ENCODE results near the gene KRT39. TPM values are rescaled to one million over a fixed set of nuclear protein-coding genes. Genes with fewer than 3 reads are reported as not detected.

Gene KRT39
- not detected in 5 replicates for total RNA-seq (2022; extraction: Qiagen RNA extraction; ENCODE audit: low read depth)

GRCh38 chr17:40966848-40967247 is at the start of gene KRT39:
Gene KRT39, minus strand, starts transcription at chr17:40966948. Its CDS starts 92 bp downstream, at chr17:40966856.

DNA sequence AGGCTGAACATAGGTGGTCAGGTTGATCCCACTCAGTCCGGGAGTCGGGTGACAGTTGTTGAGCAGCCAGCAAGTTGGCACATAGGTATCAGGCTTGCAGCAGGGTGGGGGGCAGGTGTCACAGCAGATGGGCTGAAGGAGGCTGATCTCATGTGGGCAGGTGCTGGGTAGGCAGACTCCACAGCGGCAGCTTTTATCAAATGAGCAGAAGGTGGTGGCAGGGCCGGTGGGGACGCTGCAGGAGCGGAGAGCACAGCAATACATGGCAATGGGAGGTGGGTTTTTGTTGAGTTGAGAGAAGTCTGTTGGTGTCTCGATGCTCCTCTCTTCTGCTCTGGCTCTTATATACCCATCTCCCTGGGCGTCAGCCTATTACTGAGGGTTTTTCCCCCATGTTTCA is 42.1 kb upstream of the KRT39 start, which contains the start of gene KRTAP3-1:
TSS of gene KRTAP3-1 (minus strand) at position 318 of the 400 bp plus-strand sequence. CDS start at position 264, 54 bp downstream.

DNA sequence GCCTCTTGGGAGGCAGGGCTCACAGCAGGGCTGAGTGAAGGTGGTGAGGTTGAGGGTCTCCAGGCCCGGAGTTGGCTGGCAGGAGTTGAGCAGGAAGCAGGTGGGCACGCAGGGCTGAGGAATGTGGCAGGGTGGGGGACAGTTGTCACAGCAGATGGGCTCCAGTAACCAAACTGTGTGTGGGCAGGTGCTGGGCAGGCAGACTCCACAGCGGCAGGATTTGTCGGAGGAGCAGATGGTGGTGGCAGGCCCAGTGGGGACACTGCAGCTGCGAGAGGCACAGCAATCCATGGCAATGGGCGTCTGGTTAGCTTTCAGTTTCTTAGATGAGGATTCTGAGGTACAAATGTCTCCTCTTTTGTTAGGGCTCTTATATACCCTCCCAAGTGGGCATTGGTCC is 32.8 kb upstream of the KRT39 start, which contains the start of gene KRTAP3-2:
TSS of gene KRTAP3-2 (minus strand) at position 344 of the 400 bp plus-strand sequence. CDS start at position 291, 53 bp downstream.

DNA sequence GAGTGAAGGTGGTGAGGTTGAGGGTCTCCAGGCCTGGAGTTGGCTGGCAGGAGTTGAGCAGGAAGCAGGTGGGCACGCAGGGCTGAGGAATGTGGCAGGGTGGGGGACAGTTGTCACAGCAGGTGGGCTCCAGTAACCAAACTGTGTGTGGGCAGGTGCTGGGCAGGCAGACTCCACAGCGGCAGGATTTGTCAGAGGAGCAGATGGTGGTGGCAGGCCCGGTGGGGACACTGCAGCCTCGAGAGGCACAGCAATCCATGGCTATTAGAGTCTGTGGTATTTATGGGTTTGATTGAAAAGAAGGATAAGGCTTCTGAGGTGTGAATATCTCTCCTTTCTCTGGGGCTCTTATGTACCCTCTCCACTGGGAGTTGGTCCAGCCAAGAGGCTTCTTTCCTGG is 27.1 kb upstream of the KRT39 start, which contains the start of gene KRTAP3-3:
TSS of gene KRTAP3-3 (minus strand) at position 326 of the 400 bp plus-strand sequence. CDS start at position 259, 67 bp downstream.

GRCh38 chr17:40984226-40984625 is 17.5 kb upstream of the KRT39 start, which contains the start of gene KRT40:
Gene KRT40, minus strand, starts transcription at chr17:40984326. Its CDS starts 53 bp downstream, at chr17:40984273.

GRCh38 chr17:40937384-40937819 is 29.3 kb downstream of the KRT39 start, which contains the start of gene KRT23:
Gene KRT23, minus strand, starts transcription at chr17:40937646. Its CDS starts 1,043 bp downstream, at chr17:40936603.

Other genes with a start within 250 kb of the KRT39 start
- not detected in 5 replicates for gene KRT25, start 211.6 kb downstream of the KRT39 start, total RNA-seq (2022; extraction: Qiagen RNA extraction; ENCODE audit: low read depth)
- gene KRT26, start 194.7 kb downstream of the KRT39 start, total RNA-seq (2022; extraction: Qiagen RNA extraction; ENCODE audit: low read depth), result not detected in 5 replicates
- gene KRT27, start 184.4 kb downstream of the KRT39 start, total RNA-seq (2022; extraction: Qiagen RNA extraction; ENCODE audit: low read depth), result not detected in 5 replicates
- not detected in 5 replicates for gene KRT28, start 167.0 kb downstream of the KRT39 start, total RNA-seq (2022; extraction: Qiagen RNA extraction; ENCODE audit: low read depth)
- gene KRT10, start 144.3 kb downstream of the KRT39 start, total RNA-seq (2022; extraction: Qiagen RNA extraction; ENCODE audit: low read depth), result 80.9 to 125 TPM (median 111 TPM) in 5 replicates
- gene KRT12, start 99.7 kb downstream of the KRT39 start, total RNA-seq (2022; extraction: Qiagen RNA extraction; ENCODE audit: low read depth), result not detected in 5 replicates
- gene KRT20, start 81.7 kb downstream of the KRT39 start, total RNA-seq (2022; extraction: Qiagen RNA extraction; ENCODE audit: low read depth), result 0.29 to 0.47 TPM (median 0.32 TPM) in 5 replicates
- 0.09 to 0.18 TPM (median 0.10 TPM) in 3 of 5 replicates, not detected in the others for gene KRT23, start 29.3 kb downstream of the KRT39 start, total RNA-seq (2022; extraction: Qiagen RNA extraction; ENCODE audit: low read depth)
- gene KRT40, start 17.4 kb upstream of the KRT39 start, total RNA-seq (2022; extraction: Qiagen RNA extraction; ENCODE audit: low read depth), result not detected in 5 replicates
- gene KRTAP3-3, start 27.2 kb upstream of the KRT39 start, total RNA-seq (2022; extraction: Qiagen RNA extraction; ENCODE audit: low read depth), result not detected in 5 replicates
- 0.26 to 0.35 TPM (median 0.34 TPM) in 3 of 5 replicates, not detected in the others for gene KRTAP3-2, start 33.0 kb upstream of the KRT39 start, total RNA-seq (2022; extraction: Qiagen RNA extraction; ENCODE audit: low read depth)
- not detected in 5 replicates for gene KRTAP3-1, start 42.2 kb upstream of the KRT39 start, total RNA-seq (2022; extraction: Qiagen RNA extraction; ENCODE audit: low read depth)
- 0.08 TPM in 1 of 5 replicates, not detected in the others for gene KRTAP1-5, start 60.3 kb upstream of the KRT39 start, total RNA-seq (2022; extraction: Qiagen RNA extraction; ENCODE audit: low read depth)
- not detected in 5 replicates for gene KRTAP1-4, start 63.2 kb upstream of the KRT39 start, total RNA-seq (2022; extraction: Qiagen RNA extraction; ENCODE audit: low read depth)
- not detected in 5 replicates for gene KRTAP1-3, start 67.9 kb upstream of the KRT39 start, total RNA-seq (2022; extraction: Qiagen RNA extraction; ENCODE audit: low read depth)
- gene KRTAP1-1, start 74.5 kb upstream of the KRT39 start, total RNA-seq (2022; extraction: Qiagen RNA extraction; ENCODE audit: low read depth), result not detected in 5 replicates
- gene KRTAP2-1, start 80.4 kb upstream of the KRT39 start, total RNA-seq (2022; extraction: Qiagen RNA extraction; ENCODE audit: low read depth), result not detected in 5 replicates
- gene KRTAP2-2, start 88.3 kb upstream of the KRT39 start, total RNA-seq (2022; extraction: Qiagen RNA extraction; ENCODE audit: low read depth), result not detected in 5 replicates
- gene KRTAP2-3, start 93.2 kb upstream of the KRT39 start, total RNA-seq (2022; extraction: Qiagen RNA extraction; ENCODE audit: low read depth), result 0.12 to 0.13 TPM in 2 of 5 replicates, not detected in the others
- not detected in 5 replicates for gene KRTAP2-4, start 98.9 kb upstream of the KRT39 start, total RNA-seq (2022; extraction: Qiagen RNA extraction; ENCODE audit: low read depth)
- gene KRTAP4-7, start 117.2 kb upstream of the KRT39 start, total RNA-seq (2022; extraction: Qiagen RNA extraction; ENCODE audit: low read depth), result not detected in 5 replicates
- gene KRTAP4-8, start 131.2 kb upstream of the KRT39 start, total RNA-seq (2022; extraction: Qiagen RNA extraction; ENCODE audit: low read depth), result not detected in 5 replicates
- gene KRTAP4-16, start 135.3 kb upstream of the KRT39 start, total RNA-seq (2022; extraction: Qiagen RNA extraction; ENCODE audit: low read depth), result not detected in 5 replicates
- 0.20 TPM in 1 of 5 replicates, not detected in the others for gene KRTAP4-9, start 138.4 kb upstream of the KRT39 start, total RNA-seq (2022; extraction: Qiagen RNA extraction; ENCODE audit: low read depth)
- gene KRTAP4-11, start 151.4 kb upstream of the KRT39 start, total RNA-seq (2022; extraction: Qiagen RNA extraction; ENCODE audit: low read depth), result not detected in 5 replicates
- gene KRTAP4-12, start 157.2 kb upstream of the KRT39 start, total RNA-seq (2022; extraction: Qiagen RNA extraction; ENCODE audit: low read depth), result not detected in 5 replicates
- gene KRTAP4-6, start 173.6 kb upstream of the KRT39 start, total RNA-seq (2022; extraction: Qiagen RNA extraction; ENCODE audit: low read depth), result not detected in 5 replicates
- gene KRTAP4-5, start 182.9 kb upstream of the KRT39 start, total RNA-seq (2022; extraction: Qiagen RNA extraction; ENCODE audit: low read depth), result not detected in 5 replicates
- gene KRTAP4-4, start 193.8 kb upstream of the KRT39 start, total RNA-seq (2022; extraction: Qiagen RNA extraction; ENCODE audit: low read depth), result not detected in 5 replicates
- not detected in 5 replicates for gene KRTAP4-3, start 201.3 kb upstream of the KRT39 start, total RNA-seq (2022; extraction: Qiagen RNA extraction; ENCODE audit: low read depth)
- not detected in 5 replicates for gene KRTAP4-2, start 211.3 kb upstream of the KRT39 start, total RNA-seq (2022; extraction: Qiagen RNA extraction; ENCODE audit: low read depth)
- gene KRTAP4-1, start 218.0 kb upstream of the KRT39 start, total RNA-seq (2022; extraction: Qiagen RNA extraction; ENCODE audit: low read depth), result 0.15 to 0.30 TPM (median 0.20 TPM) in 4 of 5 replicates, not detected in the other
- gene KRTAP9-1, start 222.9 kb upstream of the KRT39 start, total RNA-seq (2022; extraction: Qiagen RNA extraction; ENCODE audit: low read depth), result not detected in 5 replicates